Stimulated activated naive CD8-positive, alpha-beta T cell treated with anti-CD3 and anti-CD28 coated beads, Interleukin-15, Interleukin-2, amounts not matched to agents 100 ng/mL and 50 ng/mL, for 24 hours (primary cell): ENCODE data around the gene TMEM14C.

Source experiments
- H3K27ac Mint-ChIP-seq: one replicate; pipeline ENCODE4 v1.8.0; 2021; ENCODE audit warnings: mild to moderate bottlenecking, mixed read lengths
- H3K27me3 Mint-ChIP-seq: one replicate; pipeline ENCODE4 v1.8.0; 2021; ENCODE audit warnings: mixed read lengths
- H3K36me3 Mint-ChIP-seq: one replicate; pipeline ENCODE4 v1.8.0; 2021; ENCODE audit warnings: low read depth, mixed read lengths
- H3K4me1 Mint-ChIP-seq: one replicate; pipeline ENCODE4 v1.8.0; 2021; ENCODE audit warnings: low read depth, mixed read lengths
- H3K4me3 Mint-ChIP-seq: one replicate; pipeline ENCODE4 v1.8.0; 2021; ENCODE audit warnings: mild to moderate bottlenecking, mixed read lengths
- H3K9me3 Mint-ChIP-seq: one replicate; pipeline ENCODE4 v1.8.0; 2021; ENCODE audit warnings: mixed read lengths

The TMEM14C gene

DNA sequence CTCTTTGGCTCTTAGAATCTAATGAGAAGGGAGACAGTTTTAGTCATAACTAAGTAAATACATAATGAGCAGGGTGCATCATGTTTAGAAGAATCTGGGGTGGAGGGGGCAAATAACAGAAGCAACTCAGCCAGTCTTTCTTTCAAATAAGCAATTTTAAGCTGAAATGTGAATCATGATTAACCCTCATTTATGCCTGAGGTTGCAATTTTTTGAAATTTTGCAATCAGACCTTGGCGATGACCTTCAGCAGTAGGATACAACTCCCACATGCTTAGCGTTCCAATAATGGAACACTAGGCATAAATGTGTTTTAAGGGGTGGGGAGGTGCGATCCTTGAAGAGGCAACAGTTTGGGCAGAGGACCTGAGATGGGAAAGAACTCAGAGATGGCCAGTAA is 55.4 kb downstream of the TMEM14C start:
- Mint-ChIP-seq H3K27me3 (no peaks in the 10 kb centered on the region), H3K9me3 (no peaks in the 10 kb centered on the region), H3K27ac (no peak overlapping the region), H3K4me1 (no peaks in the 10 kb centered on the region), H3K36me3 (peaks cover 46% of the 10 kb centered on the region), H3K4me3 (no peak overlapping the region)

DNA sequence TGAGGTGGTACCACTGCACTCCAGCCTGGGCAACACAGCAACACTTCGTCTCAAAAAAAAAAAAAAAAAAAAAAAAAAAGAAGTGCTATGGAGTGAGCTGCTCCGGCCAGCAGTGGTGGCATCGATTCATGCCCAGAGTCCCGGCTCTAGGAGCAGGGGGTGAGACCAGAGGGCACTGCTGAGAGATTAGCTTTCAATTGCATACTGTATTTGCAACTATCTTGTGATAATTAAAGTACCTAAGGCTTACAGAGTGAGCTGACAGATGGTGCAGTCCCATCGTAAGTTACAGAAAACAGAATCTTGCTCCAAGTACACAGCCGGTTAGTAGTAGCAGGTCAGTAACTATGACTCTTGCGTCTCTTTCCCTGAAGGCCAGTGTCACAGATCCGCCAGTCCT is 56.2 kb downstream of the TMEM14C start:
- H3K36me3 Mint-ChIP-seq, result peaks cover 50% of the 10 kb centered on the region
- H3K27me3 Mint-ChIP-seq, result no peaks in the 10 kb centered on the region
- H3K27ac Mint-ChIP-seq, result no peak overlapping the region
- H3K4me1 Mint-ChIP-seq, result no peaks in the 10 kb centered on the region
- H3K4me3 Mint-ChIP-seq, result no peak overlapping the region
- H3K9me3 Mint-ChIP-seq, result no peaks in the 10 kb centered on the region
